Measurements from ENCODE around the gene CTNNA1. TPM values are rescaled to one million over a fixed set of nuclear protein-coding genes. Genes with fewer than 3 reads are reported as not detected.
A peak's percentile ranks its signal among the peaks of the same experiment; 100 is the strongest.

CTNNA1 gene
- total RNA-seq, 2 donors from 2014 or later, result 259 to 314 TPM

- no peak for ATAC-seq
- intact Hi-C loops (cut with DNase I), result no loop called here
- DNase-seq, result no peak
Measured at GRCh38 chr5:138874241-138874640, 121.0 kb downstream of the CTNNA1 start.

DNA sequence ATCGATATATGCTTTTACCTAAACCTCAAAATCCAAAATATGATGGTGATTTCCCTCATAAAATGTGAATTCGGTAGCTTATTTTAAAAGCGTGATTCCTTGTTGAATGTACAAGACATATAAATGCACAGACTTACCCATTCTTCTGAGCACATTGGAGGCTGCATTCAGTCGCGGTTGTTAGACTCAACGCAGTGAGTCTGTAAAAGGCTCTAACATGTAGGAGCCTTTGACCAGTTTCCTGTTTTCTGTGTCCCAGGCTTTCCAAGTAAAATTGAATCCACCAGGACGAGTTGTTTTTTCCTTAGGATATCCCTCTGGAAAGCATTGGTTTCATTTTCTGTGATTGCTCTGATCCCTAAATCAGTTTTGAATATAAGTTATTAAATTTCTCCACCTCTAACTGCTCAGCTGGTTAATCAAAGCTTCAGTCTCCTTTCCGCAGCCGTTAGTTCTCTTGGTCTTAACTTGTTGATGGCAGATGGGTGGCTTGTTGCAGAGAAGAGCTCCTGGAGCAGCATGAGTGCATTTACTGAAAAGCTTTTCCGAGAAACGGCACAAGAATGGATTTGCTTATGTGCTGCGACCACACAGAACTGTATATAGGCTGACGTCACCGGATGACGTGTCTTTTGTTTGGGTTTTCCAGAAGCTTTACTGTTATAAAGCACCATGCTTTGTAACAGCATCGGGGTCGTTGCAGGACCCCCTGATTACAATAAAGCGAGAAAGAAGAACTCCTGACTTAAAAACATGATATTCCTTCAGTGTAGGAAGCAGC, 121.7 kb downstream of the CTNNA1 start, which contains the start of gene LRRTM2:
LRRTM2 (minus strand) TSS at position 565 of the 781 bp plus-strand sequence; CDS start at position 141, 424 bp downstream.
- ATAC-seq (no peak), DNase-seq (no peak)
- intact Hi-C loops (cut with DNase I), result no loop called here

DNA sequence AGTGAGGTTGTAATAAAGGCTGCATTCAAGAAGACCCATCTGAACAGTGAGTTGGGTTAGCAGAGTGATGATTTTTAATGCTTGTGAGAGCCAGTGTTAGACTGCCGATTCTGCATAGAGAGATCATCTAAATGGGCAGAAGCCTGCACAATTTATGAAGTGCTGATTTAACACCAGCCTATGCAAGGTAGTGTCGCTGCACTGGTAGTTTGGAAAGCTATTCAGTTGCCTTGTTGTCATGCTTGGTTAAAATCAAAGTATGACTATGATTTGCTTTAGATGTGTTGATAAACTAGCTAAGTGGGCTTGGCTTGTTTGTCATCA, 122.3 kb downstream of the CTNNA1 start:
- DNase-seq (no peak), ATAC-seq (no peak)
- intact Hi-C loops (cut with DNase I), result no loop called here

GRCh38 chr5:138875946-138876345, 122.7 kb downstream of the CTNNA1 start:
- ATAC-seq (no peak), DNase-seq (no peak)
- intact Hi-C loops (cut with DNase I), result no loop called here

DNA sequence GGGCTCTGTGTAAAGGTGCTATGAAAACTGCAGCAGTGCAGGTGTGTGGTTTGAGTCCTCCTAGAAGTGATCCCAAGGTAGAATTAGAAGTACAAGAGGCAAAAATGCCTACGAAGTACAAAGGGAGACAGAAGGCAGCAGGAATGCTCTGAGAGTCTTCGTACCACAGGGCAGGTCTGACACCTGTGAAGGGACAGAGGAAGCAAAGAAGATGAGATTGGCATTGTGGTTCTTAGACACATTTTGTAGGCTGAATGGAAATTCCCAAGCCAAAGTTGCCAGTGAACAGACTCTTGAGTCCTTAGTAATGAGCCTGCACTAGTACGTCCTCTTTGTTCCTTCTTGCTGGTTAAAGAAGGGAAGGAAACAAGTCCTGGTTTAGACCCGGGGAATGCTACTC, 123.6 kb downstream of the CTNNA1 start:
- no peak for DNase-seq
- intact Hi-C loops (cut with DNase I), result no loop called here
- no peak for ATAC-seq

DNA sequence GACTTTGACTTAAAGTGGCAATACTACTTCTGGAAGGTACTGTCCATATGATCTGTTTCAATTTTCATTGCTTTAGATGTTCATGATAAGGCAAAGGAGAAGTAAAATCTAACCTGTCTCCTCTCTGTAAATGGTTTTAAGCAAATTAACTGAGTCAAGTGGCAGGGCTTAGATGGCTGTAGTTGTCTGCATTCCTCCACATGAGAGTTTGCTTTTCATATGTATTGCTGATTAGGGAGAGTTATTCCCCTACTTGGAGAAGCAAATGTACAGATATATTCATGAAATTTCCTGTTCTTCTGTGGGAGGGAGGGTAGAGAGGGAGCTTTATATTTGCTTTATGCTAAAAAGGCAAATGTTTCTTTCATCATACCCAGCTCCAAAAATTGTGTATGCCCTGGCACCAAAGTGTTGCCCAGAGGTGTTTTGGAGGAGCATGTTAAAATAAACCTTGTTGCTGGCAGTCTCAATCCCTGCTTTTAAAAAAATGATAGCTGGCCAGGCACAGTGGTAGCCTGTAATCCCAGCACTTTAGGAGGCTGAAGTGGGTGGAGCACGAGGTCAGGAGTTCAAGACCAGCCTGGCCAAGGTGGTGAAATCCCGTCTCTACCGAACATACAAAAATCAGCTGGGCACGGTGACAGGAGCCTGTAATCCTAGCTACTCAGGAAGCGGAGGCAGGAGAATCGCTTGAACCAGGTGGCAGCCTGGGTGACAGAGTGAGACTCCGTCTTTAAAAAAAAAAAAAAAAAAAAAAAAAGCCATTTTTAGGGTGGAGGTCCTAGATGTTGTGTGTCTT, 125.4 kb downstream of the CTNNA1 start:
- intact Hi-C loops (cut with DNase I), result no loop called here
- no peak for DNase-seq
- peak in 1 of 2 donors; percentile 36 for ATAC-seq

GRCh38 chr5:138883211-138883610, 130.0 kb downstream of the CTNNA1 start:
- DNase-seq, result no peak
- intact Hi-C loops (cut with DNase I), result no loop called here
- ATAC-seq, result no peak

- DNase-seq, result no peak
- intact Hi-C loops (cut with DNase I), result no loop called here
- no peak for ATAC-seq
Measured at GRCh38 chr5:138884094-138884493, 130.9 kb downstream of the CTNNA1 start.

GRCh38 chr5:138884554-138884953, 131.3 kb downstream of the CTNNA1 start:
- intact Hi-C loops (cut with DNase I), result no loop called here
- ATAC-seq, result no peak
- no peak for DNase-seq

DNA sequence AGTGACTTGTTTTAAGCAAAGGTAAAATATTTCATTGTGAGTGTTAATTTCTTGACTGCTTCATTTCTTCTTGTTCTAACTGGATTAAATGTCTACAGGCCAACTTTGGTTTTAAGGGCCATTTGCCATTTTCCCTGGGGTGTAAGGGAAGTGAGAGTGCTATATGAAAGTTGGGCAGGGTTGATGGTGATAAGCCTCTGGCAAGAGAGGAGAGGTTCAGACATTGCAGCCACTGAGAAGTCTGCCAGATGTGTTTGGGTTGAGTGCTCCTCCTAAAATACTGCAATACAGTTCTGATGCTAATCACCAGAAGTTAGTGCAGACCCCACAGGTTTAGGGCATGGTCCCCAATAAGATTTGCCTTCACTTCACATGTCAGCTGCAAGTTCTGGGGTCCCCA, 136.8 kb downstream of the CTNNA1 start:
- DNase-seq (no peak), ATAC-seq (no peak)
- intact Hi-C loops (cut with DNase I), result no loop called here

DNA sequence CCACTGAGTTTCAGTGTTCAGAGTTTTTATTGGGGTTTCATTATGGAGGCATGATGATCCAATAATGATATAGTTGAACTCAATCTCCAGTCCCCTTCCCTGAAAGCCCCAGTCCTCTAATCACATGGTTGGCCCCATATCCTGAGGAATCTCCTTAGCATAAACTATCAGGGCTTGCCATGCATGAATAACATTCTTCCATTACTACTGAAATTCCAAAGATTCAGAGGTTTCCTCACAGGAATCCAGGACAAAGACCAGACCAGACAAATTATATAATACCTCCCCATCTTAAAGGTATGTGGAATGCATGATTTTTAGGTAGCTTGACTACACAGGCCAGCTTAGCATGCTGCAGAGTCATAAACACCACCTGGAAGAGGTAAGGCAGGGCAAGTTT, 137.4 kb downstream of the CTNNA1 start:
- DNase-seq (no peak), ATAC-seq (no peak)
- intact Hi-C loops (cut with DNase I), result no loop called here

GRCh38 chr5:138895918-138896317, 142.7 kb downstream of the CTNNA1 start:
- DNase-seq (no peak), ATAC-seq (no peak)
- intact Hi-C loops (cut with DNase I), result loop anchor here in 1 of 2 donors (2.0 kb wide), 1 partner anchor 15 kb away; no protein-coding TSS in a partner anchor

DNA sequence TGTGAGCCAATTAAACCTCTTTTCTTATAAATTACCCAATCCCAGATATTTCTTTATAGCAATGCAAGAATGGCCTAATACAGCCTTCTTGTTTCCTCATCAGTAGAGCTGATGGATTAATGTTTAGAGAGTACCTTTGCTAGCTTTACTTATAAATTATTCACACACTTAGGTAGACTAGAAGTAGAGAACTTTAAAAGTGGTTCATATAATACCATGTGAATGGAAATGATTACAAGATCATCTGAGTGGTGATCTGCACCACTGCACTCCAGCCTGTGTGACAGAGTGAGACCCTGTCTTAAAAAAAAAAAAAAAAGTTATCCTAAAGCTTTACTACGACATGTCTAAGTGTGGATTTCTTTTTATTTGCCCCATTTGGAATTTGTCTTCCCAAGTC, 145.1 kb downstream of the CTNNA1 start:
- ATAC-seq (no peak), DNase-seq (no peak)
- intact Hi-C loops (cut with DNase I), result no loop called here

DNA sequence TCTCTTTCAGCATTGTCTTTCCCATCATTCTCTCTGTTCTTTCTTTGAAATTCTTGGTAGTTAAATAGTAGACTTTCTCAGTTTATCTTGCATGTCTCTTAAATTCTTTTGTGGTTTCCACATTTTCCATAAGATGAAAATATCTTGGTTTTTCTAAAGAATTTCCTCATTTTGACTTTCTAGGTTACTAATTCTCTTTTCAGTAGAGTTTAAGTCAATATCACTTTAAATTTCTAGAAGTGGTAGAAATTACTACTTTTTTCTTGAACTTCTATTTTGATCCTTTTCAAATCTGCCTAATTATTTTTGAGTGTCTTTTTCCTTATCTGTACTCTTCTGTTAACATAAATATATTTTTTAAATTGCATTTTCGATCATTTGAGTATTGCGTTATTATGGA, 145.5 kb downstream of the CTNNA1 start:
- intact Hi-C loops (cut with DNase I), result no loop called here
- ATAC-seq, result no peak
- DNase-seq, result no peak

DNA sequence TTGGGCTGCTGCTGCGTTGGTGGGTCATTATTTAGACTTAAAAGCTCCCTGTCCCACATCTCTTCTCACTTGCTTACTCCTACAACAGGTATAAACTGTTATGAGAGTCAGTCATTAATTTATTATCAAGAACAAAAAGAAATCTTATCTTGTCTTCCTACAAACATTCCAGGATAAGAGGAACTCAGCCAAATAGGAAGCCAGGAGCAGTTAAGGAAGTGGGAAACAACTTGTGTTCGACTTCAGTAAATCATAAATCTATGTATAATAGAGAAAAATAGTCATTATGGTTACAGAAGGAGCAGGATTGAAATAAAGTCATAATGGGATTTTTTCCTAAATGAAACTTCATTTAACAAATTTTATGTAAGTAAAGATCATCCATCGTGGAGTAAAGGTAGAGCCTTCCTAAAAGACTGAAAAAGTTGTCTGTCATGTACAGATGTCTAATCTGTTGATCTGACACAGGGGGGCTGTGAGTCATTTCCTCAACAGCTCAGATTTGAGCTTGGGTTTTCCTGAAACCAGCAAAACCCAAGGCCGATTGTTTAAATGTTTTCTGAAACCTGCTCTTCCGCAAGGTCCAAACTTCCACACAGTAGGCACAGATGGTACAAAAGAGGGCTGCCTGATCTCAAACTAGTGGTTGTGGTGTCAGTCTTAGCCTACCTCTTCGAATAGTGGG, 147.2 kb downstream of the CTNNA1 start:
- ATAC-seq, result peak in 1 of 2 donors; percentile 19
- no peak for DNase-seq
- intact Hi-C loops (cut with DNase I), result no loop called here

GRCh38 chr5:138901716-138902115, 148.5 kb downstream of the CTNNA1 start:
- DNase-seq (no peak), ATAC-seq (no peak)
- intact Hi-C loops (cut with DNase I), result no loop called here

- no peak for DNase-seq
- peak in 1 of 2 donors; percentile 50 for ATAC-seq
- intact Hi-C loops (cut with DNase I), result no loop called here
Measured at GRCh38 chr5:138903130-138903775, 150.0 kb downstream of the CTNNA1 start.

DNA sequence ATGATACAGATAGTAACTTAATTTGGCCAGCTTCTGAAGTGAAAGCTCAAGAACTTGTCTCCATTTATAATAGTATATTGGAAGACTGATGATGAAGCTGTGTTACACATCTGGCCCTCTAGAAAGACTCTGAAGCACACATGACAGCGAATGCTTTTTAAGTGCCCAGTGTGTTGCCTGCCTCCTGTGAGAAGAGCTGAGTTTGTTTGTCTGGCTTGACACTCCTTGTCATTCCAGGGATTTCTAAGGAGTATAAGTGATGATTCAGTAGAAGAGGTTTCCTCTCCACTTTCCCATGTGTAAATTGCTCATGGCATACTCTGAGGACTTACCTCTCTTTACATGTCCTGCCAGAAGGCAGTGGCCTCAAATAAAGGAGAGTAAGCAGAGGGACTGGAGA, 152.3 kb downstream of the CTNNA1 start:
- DNase-seq (no peak), ATAC-seq (no peak)
- intact Hi-C loops (cut with DNase I), result no loop called here

- ATAC-seq, result no peak
- intact Hi-C loops (cut with DNase I), result no loop called here
- DNase-seq, result no peak
Measured at GRCh38 chr5:138909734-138910133, 156.5 kb downstream of the CTNNA1 start.

Data from left cardiac atrium (tissue), 4 donors.